GM23338 (cell line): ENCODE data around the gene MYCL. TPM values are rescaled to one million over a fixed set of nuclear protein-coding genes. Genes with fewer than 3 reads are reported as not detected.

ENCODE experiments used
- ATAC-seq: fragments of 200-7000 bp; cut with Tn5 transposase; 3 replicates; pipeline ENCODE4 v1.9.1; 2020
- DNase-seq: peaks from one replicate; pipeline ENCODE4 v3.0.0-alpha.2; 2015; ENCODE audit warnings: low spot score
- H2AFZ ChIP-seq: fragments of 200-600 bp; sonication (generic); 2 replicates; pipeline ENCODE4 v1.8.0; 2016; ENCODE audit warnings: antibody characterized with exemption, mild to moderate bottlenecking, moderate library complexity
- H3F3A ChIP-seq: fragments of 200-600 bp; sonication (generic); replicated peaks from 2 replicates; pipeline ENCODE4 v1.8.0; 2017; ENCODE audit warnings: antibody characterized with exemption, mixed run types, low read depth
- H3K27ac ChIP-seq: fragments of 200-600 bp; sonication (generic); 2 replicates; pipeline ENCODE4 v1.6.1; 2016; ENCODE audit warnings: low read depth
- H3K27me3 ChIP-seq: fragments of 200-600 bp; sonication (generic); 2 replicates; pipeline ENCODE4 v1.8.0; 2016; ENCODE audit warnings: mild to moderate bottlenecking, mixed run types, moderate library complexity; ENCODE audit not compliant: insufficient read depth
- H3K36me3 ChIP-seq: fragments of 200-600 bp; sonication (generic); 2 replicates; pipeline ENCODE4 v1.8.0; 2016; ENCODE audit warnings: mild to moderate bottlenecking; ENCODE audit not compliant: insufficient read depth
- H3K4me1 ChIP-seq: fragments of 200-600 bp; sonication (generic); 2 replicates; pipeline ENCODE4 v1.8.0; 2016; ENCODE audit warnings: mild to moderate bottlenecking, moderate library complexity; ENCODE audit not compliant: insufficient read depth
- H3K4me2 ChIP-seq: fragments of 200-600 bp; sonication (generic); 2 replicates; pipeline ENCODE4 v1.7.1; 2017; ENCODE audit warnings: mixed run types
- H3K4me3 ChIP-seq: fragments of 200-600 bp; sonication (generic); 2 replicates; pipeline ENCODE4 v1.6.1; 2016; ENCODE audit warnings: mixed run types
- H3K79me2 ChIP-seq: fragments of 200-600 bp; sonication (generic); replicated peaks from 2 replicates; pipeline ENCODE4 v1.8.0; 2017; ENCODE audit warnings: mild to moderate bottlenecking; ENCODE audit not compliant: insufficient read depth
- H3K9me2 ChIP-seq: fragments of 200-600 bp; sonication (generic); 2 replicates; pipeline ENCODE4 v1.8.0; 2017; ENCODE audit not compliant: insufficient read depth
- H4K20me1 ChIP-seq: fragments of 200-600 bp; sonication (generic); replicated peaks from 2 replicates; pipeline ENCODE4 v1.8.0; 2017; ENCODE audit warnings: mild to moderate bottlenecking; ENCODE audit not compliant: insufficient read depth
- H3K27ac Mint-ChIP-seq: 2 replicates; pipeline ENCODE4 v1.8.0; 2020; ENCODE audit warnings: inconsistent platforms, mild to moderate bottlenecking, moderate library complexity, mixed read lengths
- H3K27me3 Mint-ChIP-seq: 3 replicates; pipeline ENCODE4 v1.8.0; 2022; ENCODE audit warnings: low read depth, mild to moderate bottlenecking, moderate library complexity, mixed read lengths, inconsistent platforms; ENCODE audit not compliant: insufficient read depth, poor library complexity
- H3K36me3 Mint-ChIP-seq: 3 replicates; pipeline ENCODE4 v1.8.0; 2021; ENCODE audit warnings: low read depth, mild to moderate bottlenecking, inconsistent platforms, moderate library complexity, mixed read lengths
- H3K4me1 Mint-ChIP-seq: 3 replicates; pipeline ENCODE4 v1.8.0; 2020; ENCODE audit warnings: mild to moderate bottlenecking, inconsistent platforms, mixed read lengths
- H3K4me3 Mint-ChIP-seq: 3 replicates; pipeline ENCODE4 v1.8.0; 2021; ENCODE audit warnings: moderate library complexity, mild to moderate bottlenecking, inconsistent platforms, mixed read lengths
- H3K9me3 Mint-ChIP-seq: 3 replicates; pipeline ENCODE4 v1.8.0; 2020; ENCODE audit warnings: moderate library complexity, mild to moderate bottlenecking, inconsistent platforms, mixed read lengths
- CREB1 ChIP-seq: fragments of 250-450 bp; sonication (Bioruptor Pico); IDR thresholded peaks from 2 replicates; pipeline ENCODE4 v1.5.0; 2020; ENCODE audit warnings: low read depth, mild to moderate bottlenecking, moderate library complexity
- EZH2phosphoT487 ChIP-seq: fragments of 200-600 bp; sonication (generic); IDR thresholded peaks from one replicate; pipeline ENCODE4 v1.8.1; 2018; ENCODE audit warnings: antibody characterized with exemption; ENCODE audit not compliant: unreplicated experiment
- JUNB ChIP-seq: IDR thresholded peaks from one replicate; pipeline ENCODE4 v1.6.1; 2016; ENCODE audit warnings: antibody characterized with exemption; ENCODE audit not compliant: unreplicated experiment
- POLR2AphosphoS5 ChIP-seq: IDR thresholded peaks from 2 replicates; pipeline ENCODE4 v1.6.1; 2016; ENCODE audit warnings: antibody characterized with exemption, low read depth
- ZNF462 ChIP-seq: fragments of 250-450 bp; sonication (Bioruptor Pico); IDR thresholded peaks from 2 replicates; pipeline ENCODE4 v1.5.0; 2020; ENCODE audit warnings: mild to moderate bottlenecking, moderate library complexity
- polyA plus RNA-seq: library from polyadenylated mRNA; unstranded; fragments of >200 nt; fragmentation: Nextera tagmentation; extraction: Ambion mirVana; gene quantifications from 2 replicates; pipeline ENCODE4 v1.2.1, GENCODE V29; 2016
- total RNA-seq: library from RNA; depleted of rRNA; stranded (reverse); fragments of >200 nt; shearing (Covaris generic); gene quantifications from 2 replicates; pipeline ENCODE4 v1.2.3, GENCODE V29; 2014
- TF ChIP-seq, protein P1 (sequence below): IDR thresholded peaks from one replicate; pipeline ENCODE4 v1.6.1; 2018; ENCODE audit warnings: antibody characterized with exemption; ENCODE audit not compliant: unreplicated experiment

Gene MYCL
- total and polyA plus RNA-seq, 2 experiments from 2014 or later: 8.2 to 41.1 TPM

DNA sequence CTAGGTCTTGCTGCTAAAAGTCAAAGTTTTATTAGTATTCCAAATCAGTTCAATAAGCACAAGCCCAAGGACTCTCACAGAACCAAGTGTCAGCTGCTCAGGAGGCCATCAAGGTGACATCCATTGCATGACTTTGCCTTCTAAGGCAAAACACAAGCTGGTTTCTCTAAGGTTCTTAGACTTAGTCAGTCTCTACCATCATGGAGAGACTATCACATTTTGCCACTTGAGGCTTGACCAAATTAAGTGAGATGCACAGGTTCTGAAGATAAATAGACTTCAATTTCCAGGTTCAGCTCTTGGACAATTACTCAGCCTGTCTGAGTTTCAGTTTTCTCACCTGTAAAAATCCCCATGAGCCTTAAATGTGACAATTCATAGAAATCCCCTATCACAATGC, 47.4 kb downstream of the MYCL start (continued):
- TF ChIP-seq ZNF462 (CRISPR knock-in tag) (no peak), EZH2phosphoT487 (no peak), CREB1 (no peak)

- Histone ChIP-seq H2AFZ (no peak overlapping the region), H3K4me3 (no peak overlapping the region), H3K79me2 (peaks cover 61% of the 10 kb centered on the region), H3K9me2 (no peaks in the 10 kb centered on the region), H3K4me1 (peaks cover 10% of the 10 kb centered on the region), H3F3A (no peaks in the 10 kb centered on the region), H4K20me1 (peaks cover 27% of the 10 kb centered on the region), H3K27me3 (no peaks in the 10 kb centered on the region), H3K4me2 (no peak overlapping the region), H3K36me3 (peaks cover 13% of the 10 kb centered on the region; the same call in 1 of the 2 replicates), H3K27ac (no peak overlapping the region)
- no peak for ATAC-seq
- no peak for DNase-seq
- H3K27ac Mint-ChIP-seq: no peak overlapping the region
- no peaks in the 10 kb centered on the region for H3K9me3 Mint-ChIP-seq
- H3K27me3 Mint-ChIP-seq: peaks cover 2% of the 10 kb centered on the region
- H3K36me3 Mint-ChIP-seq: peaks cover 25% of the 10 kb centered on the region
- no peak overlapping the region for H3K4me3 Mint-ChIP-seq
- peaks cover 6% of the 10 kb centered on the region for H3K4me1 Mint-ChIP-seq
- TF ChIP-seq ZNF462 (CRISPR knock-in tag): no peak
- no peak for TF ChIP-seq CREB1
- no peak for TF ChIP-seq POLR2AphosphoS5
- TF ChIP-seq, protein P1, sequence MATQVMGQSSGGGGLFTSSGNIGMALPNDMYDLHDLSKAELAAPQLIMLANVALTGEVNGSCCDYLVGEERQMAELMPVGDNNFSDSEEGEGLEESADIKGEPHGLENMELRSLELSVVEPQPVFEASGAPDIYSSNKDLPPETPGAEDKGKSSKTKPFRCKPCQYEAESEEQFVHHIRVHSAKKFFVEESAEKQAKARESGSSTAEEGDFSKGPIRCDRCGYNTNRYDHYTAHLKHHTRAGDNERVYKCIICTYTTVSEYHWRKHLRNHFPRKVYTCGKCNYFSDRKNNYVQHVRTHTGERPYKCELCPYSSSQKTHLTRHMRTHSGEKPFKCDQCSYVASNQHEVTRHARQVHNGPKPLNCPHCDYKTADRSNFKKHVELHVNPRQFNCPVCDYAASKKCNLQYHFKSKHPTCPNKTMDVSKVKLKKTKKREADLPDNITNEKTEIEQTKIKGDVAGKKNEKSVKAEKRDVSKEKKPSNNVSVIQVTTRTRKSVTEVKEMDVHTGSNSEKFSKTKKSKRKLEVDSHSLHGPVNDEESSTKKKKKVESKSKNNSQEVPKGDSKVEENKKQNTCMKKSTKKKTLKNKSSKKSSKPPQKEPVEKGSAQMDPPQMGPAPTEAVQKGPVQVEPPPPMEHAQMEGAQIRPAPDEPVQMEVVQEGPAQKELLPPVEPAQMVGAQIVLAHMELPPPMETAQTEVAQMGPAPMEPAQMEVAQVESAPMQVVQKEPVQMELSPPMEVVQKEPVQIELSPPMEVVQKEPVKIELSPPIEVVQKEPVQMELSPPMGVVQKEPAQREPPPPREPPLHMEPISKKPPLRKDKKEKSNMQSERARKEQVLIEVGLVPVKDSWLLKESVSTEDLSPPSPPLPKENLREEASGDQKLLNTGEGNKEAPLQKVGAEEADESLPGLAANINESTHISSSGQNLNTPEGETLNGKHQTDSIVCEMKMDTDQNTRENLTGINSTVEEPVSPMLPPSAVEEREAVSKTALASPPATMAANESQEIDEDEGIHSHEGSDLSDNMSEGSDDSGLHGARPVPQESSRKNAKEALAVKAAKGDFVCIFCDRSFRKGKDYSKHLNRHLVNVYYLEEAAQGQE: no peak
- no peak for TF ChIP-seq EZH2phosphoT487
- no peak for TF ChIP-seq JUNB
Observed at GRCh38 chr1:39852876-39853275, 48.8 kb downstream of the MYCL start.
